ENCODE measurements around the gene ST6GAL1.

DNA sequence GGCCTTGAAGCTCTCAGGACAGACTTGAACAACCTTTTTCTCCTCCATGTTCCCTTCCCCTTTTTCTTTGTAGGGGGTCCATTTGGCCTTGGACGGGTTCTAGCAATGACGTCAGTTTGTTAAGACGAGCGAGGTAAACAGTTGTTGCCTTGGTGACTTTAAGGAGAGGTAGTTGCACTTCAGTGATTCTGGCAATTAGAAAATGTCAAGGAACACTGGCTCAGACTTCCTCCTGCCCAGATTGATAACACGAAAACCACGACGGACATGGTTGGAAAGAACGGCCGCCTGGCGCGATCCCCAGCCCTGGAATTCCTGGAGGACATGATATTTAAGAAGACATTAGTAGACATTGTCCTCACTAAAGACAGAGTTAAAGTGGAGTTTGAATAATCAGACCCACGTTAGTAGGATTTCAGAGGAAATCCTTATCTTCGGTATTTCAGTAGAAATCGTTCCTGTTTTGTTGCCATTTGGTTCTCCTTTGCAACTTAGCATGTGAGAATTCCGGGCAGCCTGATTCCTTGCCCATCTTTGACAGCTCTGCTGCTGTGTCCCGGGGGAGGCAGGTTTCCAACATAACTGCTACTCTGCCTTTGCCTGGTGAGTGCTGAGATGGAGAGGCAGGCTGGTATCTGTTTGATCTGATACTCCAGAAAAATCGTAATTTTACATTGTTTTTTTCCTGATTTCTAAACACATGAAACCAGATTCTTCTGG lies 87.3 kb downstream of the ST6GAL1 start:
- TF ChIP-seq CBX5 (IDR thresholded peaks at IDR 0.05; ENCODE audit: low read depth, low read length): no peak
- TF ChIP-seq RAD21 (IDR thresholded peaks at IDR 0.05 in 1 of 2, conservative IDR thresholded peaks at IDR 0.05 in 1 of 2; ENCODE audit: low read depth in 2 of 2, low read length in 2 of 2): no peak
- TF ChIP-seq ASH2L (IDR thresholded peaks at IDR 0.05; ENCODE audit: low read length): no peak
- no peak for TF ChIP-seq PHF8 (conservative IDR thresholded peaks at IDR 0.05; ENCODE audit: low read depth, low read length)
- TF ChIP-seq SRF (IDR thresholded peaks at IDR 0.05; ENCODE audit: low read depth, low read length): no peak
- TF ChIP-seq, protein P1, sequence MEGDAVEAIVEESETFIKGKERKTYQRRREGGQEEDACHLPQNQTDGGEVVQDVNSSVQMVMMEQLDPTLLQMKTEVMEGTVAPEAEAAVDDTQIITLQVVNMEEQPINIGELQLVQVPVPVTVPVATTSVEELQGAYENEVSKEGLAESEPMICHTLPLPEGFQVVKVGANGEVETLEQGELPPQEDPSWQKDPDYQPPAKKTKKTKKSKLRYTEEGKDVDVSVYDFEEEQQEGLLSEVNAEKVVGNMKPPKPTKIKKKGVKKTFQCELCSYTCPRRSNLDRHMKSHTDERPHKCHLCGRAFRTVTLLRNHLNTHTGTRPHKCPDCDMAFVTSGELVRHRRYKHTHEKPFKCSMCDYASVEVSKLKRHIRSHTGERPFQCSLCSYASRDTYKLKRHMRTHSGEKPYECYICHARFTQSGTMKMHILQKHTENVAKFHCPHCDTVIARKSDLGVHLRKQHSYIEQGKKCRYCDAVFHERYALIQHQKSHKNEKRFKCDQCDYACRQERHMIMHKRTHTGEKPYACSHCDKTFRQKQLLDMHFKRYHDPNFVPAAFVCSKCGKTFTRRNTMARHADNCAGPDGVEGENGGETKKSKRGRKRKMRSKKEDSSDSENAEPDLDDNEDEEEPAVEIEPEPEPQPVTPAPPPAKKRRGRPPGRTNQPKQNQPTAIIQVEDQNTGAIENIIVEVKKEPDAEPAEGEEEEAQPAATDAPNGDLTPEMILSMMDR (IDR thresholded peaks at IDR 0.05; ENCODE audit: control extremely low read depth in 1 of 3, insufficient read depth in 1 of 3, low read depth in 1 of 3, low read length in 3 of 3): no peak
- TF ChIP-seq FOSL1 (IDR thresholded peaks at IDR 0.05; ENCODE audit: insufficient read depth, low read depth, low read length): no peak

All from H1 (cell line).